SK-N-SH treated with all-trans-retinoic acid at 6 μM for 48 hours (cell line): Measurements from ENCODE around the gene GHDC.

Source experiments
- ZNF70 ChIP-seq: fragments of 450-650 bp; formaldehyde crosslinking; IDR thresholded peaks from 2 replicates; pipeline ENCODE4 v1.5.0; 2020; ENCODE audit warnings: mild to moderate bottlenecking, moderate library complexity
- ZNF8 ChIP-seq: fragments of 450-650 bp; formaldehyde crosslinking; IDR thresholded peaks from 2 replicates; pipeline ENCODE4 v1.5.0; 2020; ENCODE audit warnings: mild to moderate bottlenecking, moderate library complexity

- TF ChIP-seq ZNF8 (CRISPR knock-in tag) (no peak), ZNF70 (CRISPR knock-in tag) (no peak)
Measured at GRCh38 chr17:42163696-42164407, 30.4 kb downstream of the GHDC start.
